Hindlimb muscle (tissue), 1 donor: ENCODE results near the gene RAPSN. TPM values are rescaled to one million over a fixed set of nuclear protein-coding genes. Genes with fewer than 3 reads are reported as not detected.

Experiments
- DNase-seq: peaks from one replicate; pipeline ENCODE4 v3.0.0-alpha.2; 2013
- polyA plus RNA-seq: library from polyadenylated mRNA; unstranded; fragments of 120-200 nt; gene quantifications from one replicate; pipeline ENCODE4 v1.2.1, GENCODE V29; 2013; ENCODE audit not compliant: insufficient read length

Gene RAPSN
- polyA plus RNA-seq, 1 donor: 126 TPM

DNA sequence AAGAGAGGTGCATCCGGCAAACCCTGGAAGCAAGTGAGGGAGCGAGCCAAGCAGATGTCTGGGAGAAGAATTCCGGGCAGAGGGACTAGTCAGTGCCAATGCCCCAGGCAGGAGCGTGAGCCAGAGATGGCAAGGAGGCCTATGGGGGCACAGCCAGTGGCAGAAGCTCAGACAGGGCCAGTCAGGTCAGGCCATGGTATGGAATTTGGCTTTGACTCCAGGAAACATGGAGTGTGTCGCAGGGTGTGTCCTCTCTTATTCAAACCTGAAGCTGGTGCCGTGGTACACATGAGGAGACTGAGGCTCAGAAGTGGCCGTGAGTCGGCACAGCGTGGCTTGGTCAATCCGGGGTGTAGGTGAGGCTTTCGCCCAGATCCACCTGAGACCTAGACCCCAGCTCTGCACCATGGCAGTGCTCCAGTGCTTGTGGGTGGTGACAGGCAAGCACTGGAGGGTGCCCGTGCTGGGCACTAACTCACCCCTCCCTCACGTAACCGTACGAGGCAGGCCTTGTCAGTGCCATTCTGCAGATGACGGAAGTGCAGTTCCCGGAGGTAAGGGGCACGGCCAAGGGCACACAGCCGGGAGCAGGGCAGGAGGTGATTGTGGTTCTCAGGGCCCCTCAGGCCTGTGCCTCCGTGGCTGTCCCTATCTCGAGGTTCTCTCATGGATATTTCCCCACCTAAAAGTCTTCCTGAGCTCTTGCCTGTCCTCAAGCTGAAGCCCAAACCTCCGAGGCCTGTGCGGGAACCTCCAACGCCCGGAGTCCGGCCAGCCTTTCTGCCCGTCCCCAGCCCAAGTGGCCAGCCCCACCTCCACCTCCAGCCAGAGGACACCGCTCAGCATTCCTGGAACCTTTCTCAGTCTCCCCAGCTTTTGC lies 60.0 kb downstream of the RAPSN start:
- DNase-seq: no peak

DNA sequence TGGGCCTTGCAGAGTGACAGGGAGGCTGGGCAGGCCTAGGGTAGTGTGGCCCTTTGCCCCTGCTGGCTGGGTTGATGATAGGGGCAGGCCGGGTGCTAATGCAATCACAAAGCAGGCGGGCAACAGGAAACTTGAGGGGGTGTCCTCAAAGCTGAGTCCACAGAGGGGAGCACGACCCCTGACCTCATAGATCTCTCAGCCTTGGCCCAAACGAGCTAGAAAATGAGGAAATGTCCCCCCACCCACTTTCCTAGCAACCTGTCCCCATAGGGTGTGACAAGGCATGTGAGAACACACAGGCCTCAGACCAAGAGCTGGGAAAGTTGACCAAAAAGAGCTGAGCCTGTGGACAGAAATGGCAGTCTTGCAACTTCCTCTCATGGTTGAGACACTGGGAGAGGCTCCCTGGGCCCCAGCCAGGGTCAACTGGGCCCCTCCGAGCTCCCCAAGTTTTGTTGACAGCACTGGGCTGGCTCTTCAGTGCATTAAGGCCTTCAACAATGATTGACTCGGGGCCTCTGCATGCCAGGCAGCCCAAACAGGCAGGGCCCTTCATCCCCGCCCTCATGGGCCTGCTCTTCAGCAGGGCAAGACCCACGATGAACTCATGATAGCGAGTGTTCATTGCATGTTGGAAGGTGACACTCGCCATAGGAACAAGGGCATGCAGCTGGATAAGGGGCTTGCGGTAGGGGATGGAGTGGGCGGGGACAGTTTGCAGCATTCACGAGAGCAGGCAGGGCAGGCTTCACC lies 60.8 kb downstream of the RAPSN start:
- no peak for DNase-seq

Other genes starting within 250 kb of the RAPSN start
- 14.5 TPM for gene DDB2, start 234.2 kb downstream of the RAPSN start, polyA plus RNA-seq
- gene ACP2, start 200.3 kb downstream of the RAPSN start, polyA plus RNA-seq: 30.8 TPM
- gene NR1H3, start 191.1 kb downstream of the RAPSN start, polyA plus RNA-seq: 20.9 TPM
- 33.7 TPM for gene MADD, start 179.0 kb downstream of the RAPSN start, polyA plus RNA-seq
- gene MYBPC3, start 96.4 kb downstream of the RAPSN start, polyA plus RNA-seq: 0.49 TPM
- gene SPI1, start 70.6 kb downstream of the RAPSN start, polyA plus RNA-seq: 11.3 TPM
- 38.8 TPM for gene SLC39A13, start 40.5 kb downstream of the RAPSN start, polyA plus RNA-seq
- 126 TPM for gene PSMC3, start 22.7 kb downstream of the RAPSN start, polyA plus RNA-seq
- gene CELF1, start 104.0 kb upstream of the RAPSN start, polyA plus RNA-seq: 71.5 TPM
- 25.4 TPM for gene PTPMT1, start 116.5 kb upstream of the RAPSN start, polyA plus RNA-seq
- gene KBTBD4, start 129.8 kb upstream of the RAPSN start, polyA plus RNA-seq: 16.3 TPM
- gene NDUFS3, start 129.9 kb upstream of the RAPSN start, polyA plus RNA-seq: 86.6 TPM
- 3.0 TPM for gene FAM180B, start 137.5 kb upstream of the RAPSN start, polyA plus RNA-seq
- gene C1QTNF4, start 145.3 kb upstream of the RAPSN start, polyA plus RNA-seq: 11.6 TPM
- 62.1 TPM for gene MTCH2, start 193.4 kb upstream of the RAPSN start, polyA plus RNA-seq